ENCODE data around the gene SMARCD1.

- no peak for TF ChIP-seq EP300 (IDR thresholded peaks at IDR 0.05)
- TF ChIP-seq CTCF (IDR thresholded peaks at IDR 0.05), result no peak
Observed at GRCh38 chr12:50079771-50080170, 5.4 kb upstream of the SMARCD1 start.
